ENCODE measurements around the gene BAHCC1. TPM values are rescaled to one million over a fixed set of nuclear protein-coding genes. Genes with fewer than 3 reads are reported as not detected.

BAHCC1 gene
- total and polyA plus RNA-seq, 2 of the 8 experiments (the other 6 are each of a cell fraction or from before 2014, with no cell fraction given): 0.26 to 0.58 TPM

- Histone ChIP-seq H3K79me1 (ENCODE audit: low read depth, low read length) (no peaks in the 10 kb centered on the region), H3K18ac (ENCODE audit: extremely low read depth, low read length) (no peak overlapping the region), H4K8ac (ENCODE audit: extremely low read depth, insufficient read depth, low read length) (0 out of 2 replicates have a peak overlapping the region, but pooled peaks have one; percentile 25), H2AK5ac (ENCODE audit: low read depth, low read length) (0 out of 2 replicates have a peak overlapping the region, but pooled peaks have one; percentile 53), H2AFZ (ENCODE audit: low read length) (no peak overlapping the region), H3K9ac (replicated peaks in 1 of 4; ENCODE audit: extremely low read depth in 1 of 4, low read depth in 3 of 4, low read length in 3 of 4) (no peak overlapping the region), H3K23ac (ENCODE audit: insufficient read length) (no peak overlapping the region), H3K4ac (replicated peaks; ENCODE audit: insufficient read length, low read depth, low read length) (no peak overlapping the region), H2BK15ac (ENCODE audit: low read length) (no peak overlapping the region; the same call in 1 of the 2 replicates), H3K79me2 (ENCODE audit: control insufficient read depth in 1 of 2, insufficient read depth in 2 of 2, low read length in 2 of 2) (no peaks in the 10 kb centered on the region), H3K36me3 (ENCODE audit: control insufficient read depth in 2 of 4, insufficient read depth in 4 of 4, low read length in 3 of 4) (no peaks in the 10 kb centered on the region), H3K56ac (replicated peaks; ENCODE audit: insufficient read length, low read depth, low read length) (no peak overlapping the region), H3K4me1 (replicated peaks in 1 of 4; ENCODE audit: control insufficient read depth in 3 of 4, insufficient read depth in 4 of 4, low read length in 3 of 4) (peaks cover 0 to 3% (median 0%) of the 10 kb centered on the region in 4 experiments; a peak in 4 of 7 replicates), H3K23me2 (ENCODE audit: low read depth, low read length) (no peaks in the 10 kb centered on the region), H3K14ac (ENCODE audit: insufficient read length) (no peak overlapping the region), H3K9me3 (ENCODE audit: insufficient read depth in 2 of 2, low read depth in 1 of 2, low read length in 1 of 2) (no peaks in the 10 kb centered on the region), H3K27ac (ENCODE audit: low read depth, low read length) (no peak overlapping the region), H3K27me3 (replicated peaks in 1 of 4; ENCODE audit: control insufficient read depth in 3 of 4, extremely low read depth in 1 of 4, insufficient read depth in 3 of 4, low read length in 3 of 4) (no peaks in the 10 kb centered on the region), H2BK5ac (ENCODE audit: low read depth, low read length) (no peak overlapping the region), H4K5ac (ENCODE audit: insufficient read length, low read depth, low read length) (no peak overlapping the region), H3K4me2 (ENCODE audit: insufficient read depth in 1 of 2, low read depth in 2 of 2, low read length in 2 of 2) (no peak overlapping the region), H4K91ac (replicated peaks; ENCODE audit: insufficient read length, low read length) (no peak overlapping the region), H3K4me3 (ENCODE audit: extremely low read depth in 1 of 4, insufficient read depth in 2 of 4, low read depth in 3 of 4, low read length in 4 of 4) (no peak overlapping the region), H2BK20ac (ENCODE audit: low read length) (no peak overlapping the region), H2BK12ac (ENCODE audit: low read depth, low read length) (no peak overlapping the region), H2BK120ac (replicated peaks; ENCODE audit: low read depth, low read length) (no peak overlapping the region), H4K20me1 (replicated peaks in 1 of 2; ENCODE audit: control insufficient read depth in 1 of 2, insufficient read depth in 2 of 2, low read length in 2 of 2) (no peaks in the 10 kb centered on the region)
- no peak for TF ChIP-seq GABPA (IDR thresholded peaks at IDR 0.05; ENCODE audit: borderline replicate concordance, insufficient read depth, low read length)
- TF ChIP-seq KDM1A (IDR thresholded peaks at IDR 0.05; ENCODE audit: borderline replicate concordance, low read length): peak; percentile 66
- ChIA-PET CTCF (ENCODE audit: partially characterized antibody) (interaction anchor here (0.8 to 7.3 kb wide), 5 partner anchors 9 to 179 kb away, joined by 4 to 53 read pairs (median 9); no protein-coding TSS in a partner anchor), POLR2A (ENCODE audit: partially characterized antibody) (interaction anchor here (0.5 kb wide), 1 partner anchor 73 kb away, joined by 3 read pairs; no protein-coding TSS in a partner anchor)
- FAIRE-seq: no peak
- no peak for DNase-seq (ENCODE audit: low read depth in 1 of 2, low spot score in 2 of 2)
- WGBS, 2 experiments (ENCODE audit: extremely low coverage in 1 of 2, insufficient coverage in 1 of 2, insufficient read length in 1 of 2, insufficient replicate concordance in 2 of 2, low coverage in 1 of 2, low lambda C conversion rate in 2 of 2, missing lambda C conversion rate in 1 of 2): 88% methylated on average over 23 of the region's 25 CpGs; no CpG with 5 or more reads in 1 of the 2 experiments
These were observed 36.6 kb downstream of the BAHCC1 start for GRCh38 chr17:81431545-81432482.

Data from H1 (cell line).